Stimulated activated CD4-positive, alpha-beta T cell treated with anti-CD3 and anti-CD28 coated beads, Interleukin-4, amount 100 ng/mL, for 4 hours (primary cell): ENCODE results near the gene LTF.
A peak's percentile ranks its signal among the peaks of the same experiment; 100 is the strongest.
"Not testable (repeated sequence)": the region's sequence is repeated elsewhere in the genome, so short reads cannot be mapped to it uniquely, and the experiment has no call there.

Source experiments
- DNase-seq, 2 experiments: peaks; one replicate each; pipeline ENCODE4 v3.0.0-alpha.2; 2020

LTF gene

DNA sequence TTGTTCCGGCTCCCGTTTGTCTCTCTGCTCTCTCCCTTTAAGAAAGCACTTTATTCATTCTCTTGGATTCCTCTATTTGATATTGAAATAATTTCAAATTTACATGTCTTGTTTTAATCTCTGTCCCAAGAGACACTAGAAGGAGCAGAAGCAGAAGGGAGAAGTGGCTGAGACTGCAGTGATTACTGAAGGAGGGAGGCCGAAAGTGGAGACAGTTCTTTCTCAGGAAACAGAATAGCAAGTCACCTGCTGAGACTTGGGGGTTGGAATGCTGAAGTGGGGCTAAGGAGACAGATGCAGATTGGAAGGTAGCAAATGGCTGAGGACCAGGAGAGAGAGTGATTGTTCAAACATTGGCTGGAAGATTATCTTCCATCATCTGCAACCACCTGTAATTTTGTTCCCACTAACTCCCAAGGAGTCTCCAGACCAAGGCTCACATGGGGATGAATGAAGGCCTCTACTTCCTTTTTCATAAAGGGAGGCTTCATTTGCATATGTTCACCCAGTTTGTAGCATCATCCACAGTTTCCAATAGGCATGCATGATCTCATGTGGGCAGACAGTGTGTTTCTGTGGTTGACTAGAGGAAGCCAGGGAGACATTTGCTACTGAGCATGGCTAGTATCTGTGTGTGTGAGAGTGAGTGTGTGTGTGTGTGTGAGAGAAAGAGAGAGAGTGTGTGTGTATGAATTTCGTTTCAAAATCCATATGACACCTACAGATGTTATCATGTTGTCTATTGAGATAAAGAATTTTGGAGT, 24.0 kb downstream of the LTF start:
- DNase-seq, result peak in 1 of 2 experiments; percentile 4

DNA sequence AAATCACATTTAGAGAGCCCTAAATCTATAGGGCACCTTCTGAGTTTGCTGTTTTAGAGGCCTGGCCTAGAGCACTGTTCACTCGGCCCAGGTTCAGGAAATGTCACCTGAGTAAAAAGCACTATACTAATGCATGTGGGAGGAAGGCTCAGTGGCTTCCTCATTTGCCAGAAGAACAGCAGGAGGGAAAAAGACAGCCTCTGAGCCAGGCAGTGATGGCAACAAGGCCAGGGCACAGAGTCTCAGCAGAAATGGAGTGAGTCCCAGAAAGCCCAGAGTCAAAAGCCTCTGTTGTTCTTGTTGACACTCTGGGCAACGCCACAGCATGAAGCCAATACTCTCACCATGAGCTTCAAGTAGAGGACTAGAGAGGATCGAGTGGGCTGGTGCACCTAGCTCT, 25.9 kb downstream of the LTF start:
- no peak for DNase-seq

DNA sequence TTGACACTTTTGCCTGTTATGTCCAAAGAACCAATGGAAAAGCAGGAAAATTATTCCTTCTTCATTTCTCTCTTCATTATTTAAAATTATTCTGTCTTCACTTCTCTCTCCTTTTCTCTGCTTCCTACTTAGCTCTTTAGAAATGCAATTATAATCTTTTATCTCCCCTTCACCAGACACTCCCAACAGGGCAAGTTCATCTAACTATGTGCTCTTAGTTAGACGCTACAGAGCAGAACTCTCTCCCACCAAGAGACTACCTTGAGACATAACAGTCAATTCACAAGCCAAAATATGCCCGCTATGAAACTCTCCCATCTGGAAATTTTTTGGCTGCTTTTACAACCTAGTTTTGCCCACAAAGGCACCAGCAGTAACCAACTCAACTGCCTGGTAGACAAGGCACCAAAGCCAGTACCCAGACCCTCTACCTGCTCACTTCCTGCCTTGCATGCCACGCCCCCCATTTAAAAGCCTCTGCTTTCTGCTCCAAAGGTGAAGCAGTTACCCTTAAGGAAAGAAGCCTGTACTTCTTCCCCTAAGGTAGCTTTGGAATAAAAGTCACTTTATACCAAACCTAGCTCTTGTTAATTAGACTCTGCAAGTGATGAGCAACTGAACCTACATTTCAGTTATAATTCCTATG, 29.5 kb downstream of the LTF start:
- DNase-seq, result no peak

DNA sequence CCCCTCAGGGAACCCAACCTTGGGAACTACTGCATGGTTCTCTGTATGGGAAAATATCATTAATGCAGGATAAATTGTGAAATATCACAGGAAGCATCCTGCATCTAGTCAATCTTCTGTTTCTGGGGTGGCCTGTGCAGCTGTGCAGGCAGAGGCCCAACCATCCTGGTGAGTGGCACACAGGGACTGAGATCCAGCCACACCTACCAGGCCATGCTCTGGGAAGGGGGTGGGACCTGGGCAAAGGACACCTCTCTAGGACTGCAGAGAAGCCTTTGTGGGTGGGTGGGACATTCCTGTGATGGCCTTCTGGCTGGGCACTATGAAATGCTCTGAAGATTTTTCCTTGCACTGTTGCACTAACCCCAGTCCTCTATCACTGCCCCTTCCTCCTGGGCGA, 30.9 kb downstream of the LTF start:
- DNase-seq, result no peak

DNA sequence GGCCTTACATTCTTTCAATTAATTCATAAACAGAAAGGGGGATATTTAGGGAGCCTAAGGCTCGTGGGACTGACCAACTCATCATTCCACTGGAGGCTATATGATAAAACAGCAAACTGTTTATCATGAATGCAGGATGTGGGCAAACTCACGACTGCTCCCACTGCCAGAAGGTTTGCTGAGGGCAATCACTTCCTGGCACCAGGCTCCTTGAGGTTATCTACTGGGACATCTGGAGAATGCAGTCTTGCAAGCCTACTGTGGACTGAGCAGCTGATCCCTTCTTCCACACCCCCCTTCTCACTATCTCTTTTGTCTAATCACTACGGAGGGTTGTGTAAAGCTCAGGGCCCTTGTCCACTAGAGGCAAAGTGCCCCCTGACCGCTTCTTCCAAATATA, 31.6 kb downstream of the LTF start:
- not testable (repeated sequence) for DNase-seq

DNA sequence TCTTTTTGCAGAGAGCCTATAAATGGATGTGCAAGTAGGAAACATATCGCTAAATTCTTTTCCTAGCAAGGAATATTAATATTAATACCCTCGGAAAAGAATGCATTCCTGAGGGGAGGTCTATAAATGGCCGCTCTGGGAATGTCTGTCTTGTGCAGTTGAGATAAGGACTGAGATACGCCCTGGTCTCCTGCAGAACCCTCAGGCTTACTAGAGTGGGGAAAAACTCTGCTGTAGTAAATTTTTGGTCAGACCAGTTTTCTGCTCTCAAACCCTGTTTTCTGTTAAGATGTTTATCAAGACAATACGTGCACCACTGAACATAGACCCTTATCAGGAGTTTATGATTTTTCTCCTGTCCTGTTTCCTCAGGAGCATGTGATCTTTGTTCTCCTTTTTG, 32.8 kb downstream of the LTF start:
- DNase-seq, result not testable (repeated sequence)

DNA sequence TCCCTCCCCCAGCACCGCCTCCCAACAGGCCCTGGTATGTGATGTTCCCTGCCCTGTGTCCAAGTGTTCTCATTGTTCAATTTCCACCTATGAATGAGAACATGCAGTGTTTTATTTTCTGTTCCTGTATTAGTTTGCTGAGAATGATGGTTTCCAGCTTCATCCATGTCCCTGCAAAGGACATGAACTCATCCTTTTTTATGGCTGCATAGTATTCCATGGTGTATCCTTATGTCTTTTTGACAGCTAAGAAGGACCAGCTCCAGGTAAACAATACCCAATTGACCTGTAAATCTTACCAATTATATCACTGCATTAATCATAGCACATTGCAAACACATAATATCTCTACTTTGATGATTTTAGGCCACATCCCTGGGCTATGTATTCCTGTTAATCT, 33.8 kb downstream of the LTF start:
- not testable (repeated sequence) for DNase-seq

DNA sequence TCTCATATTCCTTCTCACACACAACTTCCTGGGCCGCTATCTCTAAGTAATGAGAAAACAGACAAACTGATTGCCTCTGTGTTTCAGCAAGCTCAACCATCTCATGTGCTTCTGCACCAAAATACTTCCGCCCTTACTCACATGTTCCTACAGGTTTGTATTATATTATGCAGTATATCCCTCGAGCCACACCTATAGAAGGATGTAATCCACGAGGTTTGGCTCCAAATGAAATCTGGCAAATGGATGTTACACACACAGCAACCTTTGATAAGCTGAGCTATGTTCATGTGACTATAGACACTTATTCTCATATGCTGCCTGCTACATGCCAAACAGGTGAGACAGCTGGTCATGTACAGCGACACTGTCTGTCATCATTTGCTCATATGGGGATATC, 35.0 kb downstream of the LTF start:
- DNase-seq, result no peak

DNA sequence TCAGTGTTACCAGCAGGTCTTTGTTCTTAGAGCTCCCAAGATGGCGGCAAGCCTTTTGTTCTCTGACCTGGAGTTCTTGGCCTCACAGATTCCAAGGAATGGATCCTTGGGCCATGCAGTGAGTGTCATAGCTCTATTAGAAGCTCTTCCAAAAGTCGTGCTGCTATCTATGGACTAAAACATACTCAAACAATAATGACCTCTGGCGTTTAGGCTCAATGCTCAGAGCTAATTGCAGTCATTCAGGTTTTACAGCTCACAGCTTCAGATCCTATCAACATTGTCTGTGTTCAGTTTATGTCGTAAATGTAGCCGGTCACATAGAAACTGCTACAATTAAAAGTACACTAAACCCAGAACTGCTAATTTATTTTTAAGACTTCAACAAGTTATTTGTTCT, 35.5 kb downstream of the LTF start:
- no peak for DNase-seq

DNA sequence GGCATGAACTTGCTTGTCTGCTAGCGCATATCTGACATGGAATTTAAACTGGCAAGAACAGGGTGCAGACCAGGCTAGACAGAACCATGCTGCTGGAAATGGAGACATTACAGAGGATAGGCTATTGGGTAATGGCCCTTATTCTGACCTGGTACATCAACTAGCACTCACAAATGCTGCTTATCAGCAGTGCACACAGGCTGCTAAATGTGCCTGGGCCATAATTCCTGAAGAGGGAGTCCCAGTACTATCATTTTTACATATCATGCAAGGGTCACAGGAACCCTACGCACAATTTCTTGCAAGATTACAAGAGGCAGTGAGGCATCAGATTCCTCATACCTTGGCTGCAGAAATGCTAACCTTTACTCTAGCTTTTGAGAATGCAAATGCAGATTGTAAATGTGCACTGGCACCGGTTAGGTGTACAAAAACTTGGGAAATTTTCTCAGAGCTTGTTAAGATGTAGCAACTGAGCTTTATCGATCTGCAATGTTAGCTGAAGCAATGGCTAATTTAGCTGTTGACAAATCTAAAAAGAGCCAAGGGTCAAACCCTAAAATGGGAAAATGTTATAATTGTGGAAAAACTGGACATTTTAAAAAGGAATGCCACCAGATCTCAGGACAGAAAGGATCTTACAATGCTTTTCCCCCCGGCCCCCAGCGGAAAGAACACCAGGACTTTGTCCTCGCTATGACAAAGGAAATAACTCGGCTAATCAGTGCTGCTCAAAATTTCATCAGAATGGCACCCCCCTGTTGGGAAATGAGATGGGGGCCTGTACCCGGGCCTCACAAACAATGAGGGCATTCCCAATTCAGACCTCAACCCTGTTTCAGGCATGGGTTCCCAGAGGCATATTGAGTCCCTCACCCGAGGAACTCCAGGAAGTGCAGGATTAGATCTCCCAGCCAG, 36.5 kb downstream of the LTF start:
- DNase-seq, result no peak

DNA sequence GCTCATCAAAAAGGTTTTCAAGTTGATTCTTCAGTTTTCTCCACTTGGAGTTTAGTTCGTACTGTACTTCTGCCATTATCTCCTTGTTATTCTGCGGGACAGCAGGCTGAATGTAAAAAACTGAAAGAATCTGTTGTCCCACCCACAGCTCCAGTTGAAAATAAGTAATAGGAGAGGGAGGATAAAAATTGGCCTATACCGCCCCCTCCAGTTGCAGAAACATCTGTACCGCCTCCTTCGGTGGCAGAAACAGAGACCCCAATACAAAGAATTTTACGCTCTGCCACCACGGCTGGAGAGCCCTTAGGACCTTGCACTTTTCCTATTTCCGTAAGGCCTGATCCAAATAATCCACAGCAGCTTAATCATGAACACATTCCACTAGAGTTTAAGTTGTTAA, 37.3 kb downstream of the LTF start:
- DNase-seq, result not testable (repeated sequence)

DNA sequence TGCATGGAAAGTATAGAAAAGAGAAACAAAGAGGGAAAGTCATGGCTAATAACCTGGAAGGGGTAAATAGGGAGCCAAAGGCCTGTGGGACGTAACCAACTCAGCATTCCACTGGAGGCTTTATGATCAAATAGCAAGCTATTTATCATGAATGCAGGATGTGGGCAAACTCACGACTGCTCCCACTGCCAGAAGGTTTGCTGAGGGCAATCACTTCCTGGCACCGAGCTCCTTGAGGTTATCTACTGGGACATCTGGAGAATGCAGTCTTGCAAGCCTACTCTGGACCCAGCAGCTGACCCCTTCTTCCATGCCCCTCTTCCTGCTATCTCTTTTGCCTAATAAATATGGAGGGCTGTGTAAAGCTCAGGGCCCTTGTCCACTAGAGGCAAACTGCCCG, 38.2 kb downstream of the LTF start:
- not testable (repeated sequence) for DNase-seq

DNA sequence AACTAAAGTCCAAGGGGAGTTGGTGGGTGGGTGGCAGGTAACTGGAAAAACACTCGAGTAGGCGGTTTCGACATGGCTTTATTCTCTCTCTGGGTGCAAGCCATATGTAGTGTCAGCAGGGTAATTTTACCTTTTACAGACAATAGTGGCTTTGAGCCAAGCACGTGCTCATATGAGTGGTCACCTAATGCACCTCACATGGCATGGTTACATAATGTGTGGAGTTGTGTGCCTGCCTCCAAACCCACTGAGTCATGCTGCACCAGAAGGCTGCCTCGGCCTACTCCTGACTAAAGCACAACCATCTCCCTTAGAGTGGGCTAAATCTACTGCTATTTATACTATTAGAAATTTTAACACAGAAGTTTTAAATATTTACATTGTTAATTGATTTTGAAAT, 41.1 kb downstream of the LTF start:
- DNase-seq, result no peak

DNA sequence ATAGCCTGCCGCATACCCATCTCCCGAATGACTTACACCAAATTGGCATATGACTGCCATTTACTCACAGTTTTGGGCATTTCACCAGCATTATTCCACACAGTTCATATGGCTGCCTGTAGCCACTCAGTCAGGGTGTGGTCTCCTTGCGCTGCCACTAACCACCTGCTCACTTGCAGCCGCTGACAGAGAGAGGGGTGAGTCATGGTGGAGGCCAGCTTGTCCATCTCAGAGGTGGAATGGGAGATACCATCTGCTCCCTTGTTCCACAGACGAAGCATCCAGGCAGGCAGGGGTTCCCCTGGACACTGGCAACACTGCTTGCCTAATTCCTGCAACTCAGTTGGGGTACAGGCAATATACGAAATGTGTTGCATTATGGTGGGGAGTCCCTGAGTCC, 42.1 kb downstream of the LTF start:
- no peak for DNase-seq

DNA sequence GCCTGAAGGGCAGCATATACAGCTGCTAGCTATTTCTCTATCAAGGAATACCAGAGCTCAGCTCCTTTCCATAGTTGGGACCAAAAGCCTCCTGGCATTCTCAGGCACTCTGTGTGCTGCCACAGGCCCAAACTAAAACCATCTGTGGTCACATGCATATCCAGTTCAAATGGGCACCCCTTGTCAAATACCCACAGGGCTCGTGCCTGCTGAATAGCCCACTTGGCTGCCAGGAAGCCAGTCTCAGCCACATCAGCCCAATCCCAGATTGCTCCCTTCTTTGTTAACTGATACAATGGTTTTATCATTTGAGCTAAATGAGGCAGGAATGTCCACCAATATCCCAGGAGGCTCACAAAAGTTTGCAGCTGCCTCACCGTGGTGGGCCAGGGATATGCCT, 43.8 kb downstream of the LTF start:
- no peak for DNase-seq

DNA sequence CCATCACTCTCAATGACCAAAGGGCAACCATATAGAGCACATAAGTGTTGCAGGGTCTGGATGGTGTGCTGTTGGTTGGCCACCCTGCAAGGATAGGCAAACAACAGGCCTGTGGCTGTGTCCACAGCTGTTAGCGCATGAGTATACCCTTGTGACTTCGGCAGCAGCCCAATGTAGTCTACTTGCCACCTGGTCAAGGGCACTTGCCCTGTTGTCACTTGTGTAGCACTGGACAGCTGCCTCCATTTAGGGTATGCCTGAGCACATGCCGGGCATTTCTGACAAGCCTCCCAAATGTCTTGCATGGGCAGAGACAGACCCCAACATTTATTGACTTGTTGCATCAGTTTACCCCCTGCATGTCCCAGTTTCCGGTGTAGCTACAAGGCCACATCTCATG, 44.9 kb downstream of the LTF start:
- no peak for DNase-seq

DNA sequence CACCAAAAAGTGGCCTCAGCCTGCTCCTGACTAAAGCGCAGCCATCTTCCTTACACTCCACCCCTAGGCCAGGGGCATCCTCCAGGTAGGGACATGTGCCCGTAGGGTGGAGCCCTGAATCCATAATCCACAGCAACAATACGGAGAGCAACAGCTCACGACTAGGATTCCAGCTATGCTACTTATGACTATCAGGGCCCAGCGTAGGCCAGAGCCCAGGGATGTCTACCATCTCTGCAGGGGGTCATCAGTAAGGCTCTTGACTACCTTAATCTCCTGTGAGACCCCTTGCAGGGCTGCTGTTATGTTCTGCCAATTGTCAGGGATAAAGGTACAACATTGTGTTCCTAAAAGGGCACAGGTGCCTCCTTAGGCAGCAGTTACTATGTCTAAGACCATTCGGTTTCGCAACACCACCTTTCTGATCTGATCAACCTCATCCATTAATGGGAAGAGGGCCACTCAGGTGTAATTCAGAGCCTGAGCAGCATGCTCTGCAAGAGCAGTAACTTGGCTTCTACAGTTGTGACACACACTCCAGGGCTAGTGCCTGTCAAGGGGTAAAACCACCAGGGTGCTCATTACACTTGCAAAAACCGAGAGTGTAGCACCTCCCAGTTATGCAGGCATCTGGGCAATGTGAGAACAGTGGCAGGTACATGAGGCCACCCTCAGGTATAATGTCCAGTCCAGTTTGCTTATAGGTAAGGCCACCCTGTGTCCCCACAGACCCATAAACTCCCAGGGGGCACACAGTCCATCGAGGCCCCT, 46.7 kb downstream of the LTF start:
- no peak for DNase-seq

DNA sequence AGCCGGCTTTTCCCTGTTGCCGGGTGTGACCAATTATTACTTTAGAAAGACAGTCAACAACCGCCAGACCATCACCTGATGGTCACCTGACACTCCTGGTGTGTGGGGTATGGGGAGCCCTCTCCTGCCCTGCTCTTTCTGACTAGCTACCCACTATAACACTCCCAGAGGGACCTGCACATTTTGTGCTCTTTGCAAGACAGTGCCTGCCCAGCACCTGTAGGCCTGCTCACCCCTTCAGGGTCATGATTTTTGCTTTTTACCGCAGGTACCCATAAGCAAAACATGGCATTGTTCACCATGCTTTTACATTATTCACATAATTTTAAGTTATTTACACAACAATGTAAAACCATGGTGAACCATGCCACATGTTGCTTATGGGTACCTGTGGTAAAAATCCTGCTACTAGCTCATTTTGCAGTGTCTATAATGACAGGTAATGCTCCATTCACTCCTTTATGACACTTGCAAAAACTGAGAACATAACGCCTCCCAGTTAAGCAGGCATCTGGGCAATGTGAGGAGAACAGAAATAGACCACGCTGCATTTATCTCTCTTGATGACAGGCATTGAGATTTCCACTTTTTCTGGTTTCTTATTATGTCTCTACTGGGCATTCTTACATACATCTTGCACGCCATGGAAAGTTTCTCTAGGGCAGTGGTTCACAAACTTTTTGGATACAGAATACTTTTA, 47.7 kb downstream of the LTF start:
- no peak for DNase-seq

DNA sequence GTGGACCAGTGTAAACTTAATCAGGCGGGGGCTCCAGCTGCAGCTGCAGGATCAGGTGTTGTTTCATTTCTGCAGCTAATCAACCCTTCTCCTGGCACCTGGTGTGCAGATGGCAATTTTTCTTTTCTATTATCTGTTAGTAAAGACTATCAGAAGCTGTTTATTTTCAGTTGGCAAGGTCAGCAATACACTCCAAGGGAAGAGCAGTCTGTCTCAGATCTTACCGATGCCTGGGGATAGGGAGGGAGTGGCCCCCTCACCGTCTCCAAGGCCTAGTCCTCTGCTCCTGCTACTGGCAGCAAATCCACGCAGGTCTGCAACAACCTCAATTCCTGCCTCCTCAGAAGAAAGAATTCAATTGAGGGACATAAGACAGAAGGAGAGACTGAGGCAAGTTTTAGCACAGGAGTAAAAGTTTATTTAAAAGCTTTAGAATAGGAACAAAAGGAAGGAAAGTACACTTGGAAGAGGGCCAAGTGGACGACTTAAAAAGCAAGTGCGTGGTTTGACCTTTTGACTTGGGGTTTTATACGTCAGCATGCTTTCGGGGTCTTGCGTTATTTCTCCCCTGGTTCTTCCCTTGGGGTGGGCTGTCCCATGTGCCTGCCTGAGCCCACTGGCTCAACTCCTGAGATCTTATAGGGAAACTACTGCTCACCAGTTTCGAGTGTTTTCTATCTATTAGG, 48.4 kb downstream of the LTF start:
- DNase-seq, result no peak

DNA sequence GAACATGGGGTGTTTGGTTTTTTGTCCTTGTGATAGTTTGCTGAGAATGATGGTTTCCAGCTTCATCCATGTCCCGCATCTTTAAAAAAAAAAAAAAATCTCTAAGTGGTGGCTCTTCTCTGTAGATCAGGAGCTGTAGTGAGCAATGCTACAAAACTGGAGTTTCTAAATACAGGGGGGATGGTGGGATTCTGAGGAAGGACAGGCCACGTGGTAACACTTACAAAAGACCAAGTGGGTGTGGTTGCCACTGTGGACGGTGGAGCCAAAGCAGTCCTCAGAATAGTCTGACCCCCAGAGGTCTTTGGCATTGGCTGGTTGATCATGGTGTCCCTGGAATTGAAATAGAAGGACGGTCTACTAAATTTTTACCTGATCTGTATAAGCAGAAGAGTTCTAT, 50.0 kb downstream of the LTF start:
- no peak for DNase-seq

DNA sequence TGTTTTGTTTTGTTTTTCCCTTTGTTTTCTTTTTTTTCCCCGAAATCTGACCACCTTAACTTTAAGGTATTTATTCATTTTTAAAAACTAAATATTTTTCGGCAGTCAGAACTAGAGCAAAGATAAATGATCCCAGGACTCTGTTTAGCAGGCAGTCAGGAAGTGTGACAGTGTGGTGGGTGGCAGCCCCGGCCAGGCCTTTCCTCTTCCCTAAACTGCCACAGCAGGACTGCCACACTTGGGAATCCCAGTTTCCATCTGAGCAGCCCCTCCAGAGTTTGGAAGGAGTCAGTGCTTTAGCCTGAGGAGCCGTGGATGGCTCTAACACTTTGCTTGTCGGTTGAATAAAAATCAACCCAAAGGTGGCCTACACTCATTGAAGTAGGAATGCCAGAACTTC, 50.8 kb downstream of the LTF start:
- no peak for DNase-seq
